ENCODE results near the gene PRKAR2A.

- TF ChIP-seq POLR2AphosphoS5 (IDR thresholded peaks at IDR 0.05) (peak; percentile 84 to 89), CTCF (IDR thresholded peaks at IDR 0.05) (no peak), POLR2A (IDR thresholded peaks at IDR 0.05) (peak; percentile 31 to 88 (median 73)), EP300 (IDR thresholded peaks at IDR 0.05) (no peak)
These were observed 130.5 kb downstream of the PRKAR2A start, which contains the start of gene IP6K2 for GRCh38 chr3:48716982-48717746.

Measured in upper lobe of left lung (tissue), 4 donors.